HG02981 (cell line): Measurements from ENCODE around the gene DIMT1.

Experiments used
- ATAC-seq: cut with Tn5 transposase; IDR thresholded peaks from one replicate; pipeline ENCODE4 v1.9.1; 2021; ENCODE audit warnings: mild to moderate bottlenecking, moderate library complexity; ENCODE audit not compliant: unreplicated experiment

Gene DIMT1

GRCh38 chr5:62403411-62404250, at the start of gene DIMT1:
TSS of gene DIMT1 (minus strand) at chr5:62403905. CDS start at chr5:62403772, 133 bp downstream.
- ATAC-seq: peak; percentile 95

GRCh38 chr5:62450259-62450658, 46.6 kb upstream of the DIMT1 start:
- no peak for ATAC-seq

GRCh38 chr5:62448528-62448927, 44.8 kb upstream of the DIMT1 start:
- no peak for ATAC-seq

GRCh38 chr5:62432621-62433064, 28.9 kb upstream of the DIMT1 start:
- no peak for ATAC-seq

- no peak for ATAC-seq
These were observed 28.3 kb upstream of the DIMT1 start for GRCh38 chr5:62431735-62432620.

GRCh38 chr5:62424763-62425162, 21.1 kb upstream of the DIMT1 start:
- no peak for ATAC-seq

GRCh38 chr5:62421414-62421813, 17.7 kb upstream of the DIMT1 start:
- ATAC-seq: no peak

- no peak for ATAC-seq
These were observed 15.9 kb upstream of the DIMT1 start for GRCh38 chr5:62419609-62420008.

GRCh38 chr5:62418462-62419076, 14.9 kb upstream of the DIMT1 start:
- no peak for ATAC-seq

GRCh38 chr5:62413711-62414110, 10.0 kb upstream of the DIMT1 start:
- ATAC-seq: no peak

- ATAC-seq: peak; percentile 94
These were observed 9.0 kb upstream of the DIMT1 start, which contains the start of gene IPO11 for GRCh38 chr5:62412549-62413329. TSS of gene IPO11 (plus strand) at chr5:62412763. CDS start at chr5:62437280, 24,517 bp downstream.

GRCh38 chr5:62395210-62395950, 8.3 kb downstream of the DIMT1 start:
- ATAC-seq: no peak

- ATAC-seq: no peak
These were observed 16.9 kb downstream of the DIMT1 start for GRCh38 chr5:62386824-62387223.

- no peak for ATAC-seq
These were observed 17.8 kb downstream of the DIMT1 start for GRCh38 chr5:62385816-62386400.

- ATAC-seq: no peak
These were observed 18.6 kb downstream of the DIMT1 start for GRCh38 chr5:62385131-62385530.

GRCh38 chr5:62376064-62376463, 27.6 kb downstream of the DIMT1 start:
- no peak for ATAC-seq

- no peak for ATAC-seq
These were observed 28.1 kb downstream of the DIMT1 start for GRCh38 chr5:62375627-62376026.

GRCh38 chr5:62374090-62374489, 29.6 kb downstream of the DIMT1 start:
- no peak for ATAC-seq

GRCh38 chr5:62373382-62373781, 30.3 kb downstream of the DIMT1 start:
- no peak for ATAC-seq
